Measurements from ENCODE around the gene AIFM1. TPM values are rescaled to one million over a fixed set of nuclear protein-coding genes. Genes with fewer than 3 reads are reported as not detected.
A peak's percentile ranks its signal among the peaks of the same experiment; 100 is the strongest.

Gene AIFM1
- total RNA-seq, 1 donor from 2014 or later, result 44.4 TPM

DNA sequence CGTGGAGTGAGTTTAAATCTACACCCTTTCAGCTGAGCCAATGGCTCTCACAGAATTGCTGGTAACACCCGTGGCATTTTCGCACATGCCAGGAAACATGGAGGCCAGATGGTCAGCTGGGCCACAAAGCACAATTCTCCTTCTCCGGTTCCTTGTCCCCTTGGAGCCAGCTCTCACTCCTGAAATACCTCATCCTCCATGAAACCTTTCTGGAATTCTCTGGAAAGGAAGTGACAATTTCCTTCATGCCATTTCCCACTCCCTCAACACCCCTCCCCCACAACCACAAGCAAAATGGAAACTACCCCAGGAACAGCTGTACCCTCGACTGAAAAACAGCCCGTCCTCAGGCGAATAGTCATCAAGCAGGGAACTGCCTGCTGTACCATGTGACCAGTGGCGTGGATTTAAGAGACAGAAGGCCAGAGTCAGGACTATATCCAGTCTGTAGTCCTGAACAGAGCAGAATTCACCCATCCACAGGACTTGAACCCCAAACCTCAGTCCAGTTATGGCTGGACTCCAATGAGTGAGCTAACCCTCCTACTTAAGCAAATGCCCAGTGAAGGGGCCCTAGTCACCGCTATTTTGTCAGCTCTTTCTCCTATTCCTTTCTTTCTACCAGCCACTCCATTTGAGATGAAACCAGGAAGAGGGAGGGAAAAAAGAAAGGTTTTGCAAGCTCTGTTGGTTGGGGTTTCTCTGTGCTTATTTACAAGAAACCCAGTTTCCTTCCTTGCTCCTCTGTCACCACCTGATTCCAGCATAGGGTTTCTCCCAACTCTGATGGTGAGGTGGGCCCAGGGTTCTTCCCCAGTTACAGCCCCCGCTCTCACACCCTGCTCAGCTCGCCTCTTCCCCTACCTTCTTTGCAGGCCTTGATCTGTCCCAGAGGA is 79.8 kb downstream of the AIFM1 start:
- H3K4me1 Mint-ChIP-seq, result peaks cover 53% of the 10 kb centered on the region
- no peaks in the 10 kb centered on the region for H3K9me3 Mint-ChIP-seq
- intact Hi-C loops (cut with micrococcal nuclease), result loop anchor here (2.0 kb wide), 1 partner anchor 183 kb away; the partner anchor contains the start of gene ZNF280C
- peak overlapping the region; percentile 86 for H3K4me3 Mint-ChIP-seq
- peaks cover 8% of the 10 kb centered on the region for H3K36me3 Mint-ChIP-seq (ENCODE audit: low read depth)
- peak; percentile 64 for DNase-seq
- no peaks in the 10 kb centered on the region for H3K27me3 Mint-ChIP-seq
- H3K27ac Mint-ChIP-seq, result peak overlapping the region; percentile 93

DNA sequence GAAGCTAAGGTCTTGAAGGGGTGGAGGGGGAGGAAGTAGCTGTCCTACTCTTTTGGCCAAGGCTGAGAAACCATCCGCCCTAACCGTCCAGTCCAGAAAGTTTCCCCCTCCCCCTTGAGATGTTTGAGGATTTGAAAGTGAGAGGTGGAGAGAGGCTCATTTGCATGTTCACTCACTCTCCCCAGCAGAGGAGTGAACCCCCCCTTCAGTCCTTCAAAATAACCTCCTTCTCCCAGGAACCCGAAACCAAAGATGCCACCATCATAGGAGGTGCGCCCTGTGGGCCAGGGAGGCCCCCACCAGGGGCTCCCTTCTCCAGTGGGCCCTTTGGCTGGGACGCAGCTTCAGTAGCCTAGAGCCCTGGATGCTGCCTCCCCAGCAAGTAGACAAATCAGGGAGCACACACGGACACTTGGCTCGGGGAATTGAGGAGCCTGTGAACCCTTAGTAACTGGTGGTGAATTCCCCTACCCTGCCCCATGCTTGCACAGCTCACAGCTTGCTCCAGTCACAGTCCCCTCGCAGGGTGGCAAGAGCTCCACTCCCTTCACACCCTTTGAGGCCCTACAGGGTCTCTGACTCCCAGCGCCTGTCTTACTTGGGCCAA is 80.9 kb downstream of the AIFM1 start:
- intact Hi-C loops (cut with micrococcal nuclease), result loop anchor here (1.0 kb wide), 1 partner anchor 25 kb away; no protein-coding TSS in a partner anchor
- H3K27ac Mint-ChIP-seq, result peak overlapping the region; percentile 93
- H3K36me3 Mint-ChIP-seq (ENCODE audit: low read depth), result peaks cover 8% of the 10 kb centered on the region
- peak overlapping the region; percentile 86 for H3K4me3 Mint-ChIP-seq
- no peaks in the 10 kb centered on the region for H3K9me3 Mint-ChIP-seq
- H3K4me1 Mint-ChIP-seq, result peaks cover 53% of the 10 kb centered on the region
- DNase-seq, result peak; percentile 71
- no peaks in the 10 kb centered on the region for H3K27me3 Mint-ChIP-seq

DNA sequence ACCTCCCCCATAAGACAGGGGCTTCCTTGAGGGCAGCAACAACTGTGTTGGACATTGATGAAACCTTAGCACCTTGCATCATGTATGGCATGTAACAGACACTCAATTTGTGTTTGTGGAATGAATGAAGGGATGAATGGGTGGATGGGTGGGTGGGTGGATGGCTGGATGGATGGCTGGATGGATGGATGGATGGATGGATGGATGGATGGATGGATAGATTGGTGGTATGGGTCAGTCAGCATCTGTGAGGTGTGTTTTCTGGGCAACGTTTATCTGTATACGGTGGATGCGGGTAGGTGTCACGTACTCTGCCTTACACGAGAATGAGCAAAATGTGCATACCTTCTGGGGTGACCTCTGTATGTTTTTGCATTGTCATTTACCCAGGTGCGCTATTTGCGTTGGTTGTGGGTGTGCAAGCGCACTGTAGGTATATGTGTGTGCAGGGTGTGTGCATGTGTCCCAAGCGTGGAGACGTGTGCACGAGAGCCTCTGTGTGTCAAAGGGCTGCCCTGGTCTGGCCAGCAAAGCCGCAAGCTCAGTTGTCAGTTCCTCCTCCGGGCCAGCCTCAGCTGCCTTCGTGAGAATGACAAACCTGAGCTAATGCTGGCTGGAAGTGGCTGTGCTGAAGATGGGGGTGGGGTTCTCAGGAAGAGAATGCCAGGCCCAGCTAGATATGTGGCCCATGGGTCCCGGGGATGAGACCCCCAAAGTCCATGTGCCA is 81.8 kb downstream of the AIFM1 start:
- Mint-ChIP-seq H3K36me3 (ENCODE audit: low read depth) (peaks cover 10% of the 10 kb centered on the region), H3K27ac (peak overlapping the region; percentile 93), H3K4me1 (peaks cover 53% of the 10 kb centered on the region), H3K27me3 (no peaks in the 10 kb centered on the region), H3K9me3 (no peaks in the 10 kb centered on the region), H3K4me3 (peak overlapping the region; percentile 86)
- peak; percentile 66 for DNase-seq
- intact Hi-C loops (cut with micrococcal nuclease), result loop anchor here (1.0 to 2.0 kb wide), 2 partner anchors 25 to 89 kb away; no protein-coding TSS in a partner anchor

DNA sequence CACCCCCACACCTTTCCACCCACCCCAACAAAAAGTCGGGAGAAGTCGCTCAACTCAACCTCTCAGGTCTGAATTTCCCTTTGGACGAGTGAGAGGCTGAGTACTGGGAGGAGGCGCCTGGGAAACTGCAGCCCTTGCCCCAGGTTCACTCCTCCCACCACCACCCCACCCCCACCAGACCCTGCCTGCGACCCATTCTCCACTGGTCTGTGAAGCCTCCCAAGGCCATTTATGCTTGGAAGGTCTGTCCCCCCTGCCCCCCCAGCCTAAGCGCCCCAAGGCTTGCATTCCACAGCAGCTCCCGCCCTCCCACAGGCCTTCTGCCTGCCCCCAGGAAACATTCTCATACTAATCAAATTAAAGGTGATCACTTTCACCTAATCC is 82.5 kb downstream of the AIFM1 start:
- Mint-ChIP-seq H3K4me3 (peak overlapping the region; percentile 86), H3K9me3 (no peaks in the 10 kb centered on the region), H3K27ac (peak overlapping the region; percentile 93), H3K36me3 (ENCODE audit: low read depth) (peaks cover 10% of the 10 kb centered on the region), H3K4me1 (peaks cover 52% of the 10 kb centered on the region), H3K27me3 (no peaks in the 10 kb centered on the region)
- DNase-seq, result no peak
- intact Hi-C loops (cut with micrococcal nuclease), result loop anchor here (2.0 kb wide), 1 partner anchor 90 kb away; no protein-coding TSS in a partner anchor

DNA sequence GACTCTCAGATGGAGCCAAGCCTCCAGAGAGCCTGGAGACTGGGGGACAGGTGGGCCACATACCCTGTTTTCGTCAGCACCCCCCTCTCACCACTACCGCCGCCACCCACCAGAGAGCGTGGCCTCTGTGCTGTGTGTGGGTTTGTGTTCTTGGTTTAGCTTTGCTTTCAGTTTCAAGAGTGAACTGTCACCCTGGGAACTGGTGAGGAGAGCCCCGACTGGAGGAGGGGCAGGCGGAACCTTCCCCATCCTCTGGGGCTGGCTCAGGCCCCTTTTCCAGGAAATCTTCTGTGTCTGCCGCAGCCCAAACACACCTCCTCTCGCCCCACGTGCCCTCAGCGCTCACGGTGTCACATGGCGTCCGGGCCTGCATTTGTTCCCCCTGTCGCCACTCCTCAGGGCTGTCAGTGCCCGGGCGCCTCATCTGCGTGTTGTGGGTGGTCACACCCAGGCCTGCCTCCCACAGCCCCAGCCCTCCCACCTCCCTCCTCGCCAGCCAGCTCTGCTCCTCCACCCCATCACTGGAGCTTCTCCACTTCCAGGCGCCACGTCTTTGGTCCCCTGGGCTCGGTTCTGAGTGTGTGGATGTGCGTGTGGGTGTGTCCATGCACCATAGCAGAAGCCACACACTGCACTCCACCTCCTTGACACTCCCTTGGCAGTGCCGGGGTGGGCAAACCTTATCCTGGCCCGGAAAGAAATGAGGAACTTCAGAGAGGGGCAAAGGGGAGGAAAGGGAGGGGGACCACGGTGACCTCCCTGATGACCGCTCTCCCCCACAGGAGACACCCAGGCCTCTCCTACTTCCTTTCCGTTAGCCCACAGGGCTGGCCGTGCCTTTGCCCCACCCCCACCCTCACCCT is 83.2 kb downstream of the AIFM1 start:
- Mint-ChIP-seq H3K4me1 (peaks cover 48% of the 10 kb centered on the region), H3K27ac (peak overlapping the region; percentile 86), H3K9me3 (no peaks in the 10 kb centered on the region), H3K27me3 (no peaks in the 10 kb centered on the region), H3K4me3 (peak overlapping the region; percentile 69), H3K36me3 (ENCODE audit: low read depth) (peaks cover 10% of the 10 kb centered on the region)
- peak; percentile 94 for DNase-seq
- intact Hi-C loops (cut with micrococcal nuclease), result loop anchor here (1.0 to 2.0 kb wide), 3 partner anchors 10 to 90 kb away; no protein-coding TSS in a partner anchor

DNA sequence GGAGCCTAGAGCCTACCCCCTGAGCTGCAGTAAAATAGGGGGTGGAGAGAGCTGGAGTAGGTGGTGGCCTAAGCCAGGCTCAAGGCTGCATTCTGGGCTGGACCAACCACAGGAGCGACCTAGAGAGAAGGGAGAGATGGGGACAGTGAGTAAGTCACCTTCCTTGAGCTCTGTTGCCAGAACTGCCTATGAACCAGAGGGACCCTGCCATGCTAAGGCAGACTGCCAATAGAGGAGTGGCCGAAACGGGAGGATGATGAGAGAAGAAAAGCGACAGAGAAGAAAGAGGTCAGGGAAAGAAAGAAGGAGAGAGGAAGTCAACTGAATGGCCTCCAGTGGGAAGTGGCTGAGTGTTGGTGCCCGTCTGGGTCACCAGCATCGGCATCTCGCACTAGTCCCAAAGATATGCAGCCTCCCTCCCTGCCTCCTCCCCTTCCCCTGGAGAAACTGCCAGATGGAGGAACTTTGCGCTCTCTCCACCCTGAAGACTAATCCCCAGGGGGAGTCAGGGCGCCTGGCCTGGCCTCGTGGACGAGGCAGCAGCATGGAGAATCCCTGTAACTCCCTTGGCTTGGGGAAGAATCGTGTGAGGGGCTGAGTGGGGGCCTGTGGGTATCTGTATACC is 84.1 kb downstream of the AIFM1 start:
- Mint-ChIP-seq H3K36me3 (ENCODE audit: low read depth) (peaks cover 10% of the 10 kb centered on the region), H3K27me3 (no peaks in the 10 kb centered on the region), H3K27ac (peak overlapping the region; percentile 86), H3K9me3 (no peaks in the 10 kb centered on the region), H3K4me1 (peaks cover 48% of the 10 kb centered on the region), H3K4me3 (peak overlapping the region; percentile 69)
- intact Hi-C loops (cut with micrococcal nuclease), result loop anchor here (1.0 to 2.0 kb wide), 3 partner anchors 11 to 91 kb away; no protein-coding TSS in a partner anchor
- no peak for DNase-seq

DNA sequence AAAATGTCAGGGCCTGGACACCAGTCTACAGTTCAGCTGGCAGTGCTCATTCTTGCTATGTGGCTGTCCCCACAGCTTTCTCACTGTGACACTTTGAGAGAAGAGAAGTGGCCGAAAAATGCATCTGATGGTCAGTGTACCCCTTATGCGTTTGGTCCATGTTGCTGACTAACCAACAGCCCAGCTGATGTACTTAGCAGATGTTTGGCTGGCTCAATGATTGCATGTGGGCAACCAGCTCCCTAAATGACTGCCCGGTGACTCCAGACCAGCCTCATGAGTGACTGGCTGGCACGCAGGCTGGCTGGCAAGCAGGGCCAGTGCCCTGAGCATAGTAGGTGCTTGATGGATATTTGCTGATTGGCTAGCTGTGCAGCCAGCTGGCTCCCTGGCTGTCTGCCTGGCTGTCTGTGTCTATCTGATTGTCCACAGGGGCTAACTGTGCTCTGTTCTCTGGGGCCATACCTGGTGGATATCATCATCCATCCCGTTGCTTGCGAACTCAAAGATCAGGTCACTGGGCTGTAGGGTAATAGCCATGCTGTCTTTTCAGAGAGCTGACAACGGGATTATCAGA is 84.8 kb downstream of the AIFM1 start:
- Mint-ChIP-seq H3K4me3 (no peak overlapping the region), H3K27me3 (no peaks in the 10 kb centered on the region), H3K9me3 (no peaks in the 10 kb centered on the region), H3K4me1 (peaks cover 45% of the 10 kb centered on the region), H3K27ac (no peak overlapping the region), H3K36me3 (ENCODE audit: low read depth) (peaks cover 8% of the 10 kb centered on the region)
- intact Hi-C loops (cut with micrococcal nuclease), result loop anchor here (1.0 kb wide), 1 partner anchor 111 kb away; no protein-coding TSS in a partner anchor
- DNase-seq, result no peak

DNA sequence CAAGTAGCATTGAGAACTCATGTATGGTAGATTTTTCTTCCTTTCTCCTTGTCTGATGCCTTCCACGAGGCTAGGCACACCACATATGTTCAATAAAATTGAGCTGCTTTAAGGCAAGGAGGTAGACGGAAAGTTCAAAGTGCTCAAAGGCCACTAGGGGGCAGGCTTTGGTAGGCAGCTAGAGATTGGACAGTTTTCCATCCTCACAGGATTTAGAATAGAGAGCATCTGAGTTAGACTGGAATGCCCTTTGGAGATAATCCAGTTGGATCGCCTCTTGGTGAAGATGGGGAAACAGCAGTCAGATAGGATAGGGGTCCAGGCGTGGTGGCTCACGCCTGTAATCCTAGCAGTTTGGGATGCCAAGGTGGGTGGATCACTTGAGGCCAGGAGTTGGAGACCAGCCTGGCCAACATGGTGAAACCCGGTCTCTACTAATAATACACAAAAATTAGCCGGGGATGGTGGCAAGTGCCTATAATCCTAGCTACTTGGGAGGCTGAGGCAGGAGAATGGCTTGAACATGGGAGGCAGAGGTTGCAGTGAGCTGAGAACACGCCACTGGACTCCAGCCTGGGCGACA is 85.7 kb downstream of the AIFM1 start:
- no peak overlapping the region for H3K4me3 Mint-ChIP-seq
- H3K4me1 Mint-ChIP-seq, result peaks cover 42% of the 10 kb centered on the region
- no peaks in the 10 kb centered on the region for H3K9me3 Mint-ChIP-seq
- DNase-seq, result peak; percentile 85
- intact Hi-C loops (cut with micrococcal nuclease), result loop anchor here (1.0 kb wide), 1 partner anchor 112 kb away; no protein-coding TSS in a partner anchor
- H3K36me3 Mint-ChIP-seq (ENCODE audit: low read depth), result peaks cover 8% of the 10 kb centered on the region
- H3K27ac Mint-ChIP-seq, result peak overlapping the region; percentile 58
- H3K27me3 Mint-ChIP-seq, result no peaks in the 10 kb centered on the region

Other genes starting within 250 kb of the AIFM1 start
- 8.0 and 9.2 TPM in 2 replicates for gene BCORL1, start 183.2 kb downstream of the AIFM1 start, total RNA-seq
- gene ELF4, start 55.3 kb downstream of the AIFM1 start, total RNA-seq, result 27.4 and 29.5 TPM in 2 replicates
- gene RAB33A, start 6.1 kb upstream of the AIFM1 start, total RNA-seq, result 20.6 and 21.0 TPM in 2 replicates
- 6.0 and 7.5 TPM in 2 replicates for gene ZNF280C, start 103.1 kb upstream of the AIFM1 start, total RNA-seq
- gene SLC25A14, start 174.1 kb upstream of the AIFM1 start, total RNA-seq, result 9.1 and 11.9 TPM in 2 replicates
- gene GPR119, start 219.8 kb upstream of the AIFM1 start, total RNA-seq, result not detected in 2 replicates
- gene RBMX2, start 236.1 kb upstream of the AIFM1 start, total RNA-seq, result 27.4 and 28.1 TPM in 2 replicates

Measured in activated CD4-positive, alpha-beta T cell treated with anti-CD3 and anti-CD28 coated beads, Interleukin-2, amount 10 ng/mL, durations not matched to agents 24 days and 14 days (primary cell).